GM12878 (cell line): ENCODE results near the gene GHRH. TPM values are rescaled to one million over a fixed set of nuclear protein-coding genes. Genes with fewer than 3 reads are reported as not detected.

Experiments used
- ATAC-seq: fragments of 200-7000 bp; cut with Tn5 transposase; 3 replicates; pipeline ENCODE4 v1.9.1; 2020; ENCODE audit warnings: mild to moderate bottlenecking, moderate library complexity
- BruUV-seq: library from RNA; stranded (reverse); fragments of 400-500 nt; replicated peaks from 2 replicates; lab custom pipeline; 2021; lab: Mats Ljungman, UMichigan
- CTCF ChIA-PET: fragments of 300-600 bp; sonication (Branson Sonifier 250); formaldehyde crosslinking; extraction: SDS; loops from one replicate; lab custom pipeline; 2021; ENCODE audit warnings: inconsistent platforms; lab: Yijun Ruan, JAX
- POLR2A ChIA-PET: fragments of 350-600 bp; formaldehyde crosslinking; extraction: SDS; loops from one replicate; lab custom pipeline; 2021; ENCODE audit warnings: inconsistent platforms; lab: Charles Lee
- RAD21 ChIA-PET: fragments of 300-600 bp; sonication (Branson Sonifier 250); formaldehyde crosslinking; loops from one replicate; lab custom pipeline; 2023; ENCODE audit warnings: antibody characterized with exemption; ENCODE audit not compliant: unreplicated experiment; lab: Charles Lee
- SMC1A ChIA-PET: fragments of 300-600 bp; sonication (Branson Sonifier 250); formaldehyde crosslinking; loops from one replicate; lab custom pipeline; 2023; ENCODE audit not compliant: unreplicated experiment, uncharacterized antibody; lab: Charles Lee
- DNase-seq: peaks from one replicate; pipeline ENCODE4 v3.0.0-alpha.2; 2011; ENCODE audit warnings: low read depth, low spot score
- FAIRE-seq: peaks from 3 replicates; lab custom pipeline; 2011; peaks lifted over from hg19 to GRCh38; lab: Jason Lieb, UNC
- H2AFZ ChIP-seq: 2 replicates; pipeline ENCODE4 v1.6.0; 2011; ENCODE audit warnings: low read depth, low read length, control low read depth; ENCODE audit not compliant: control insufficient read depth
- H3K27ac ChIP-seq: 2 replicates; pipeline ENCODE4 v1.5.1; 2011; ENCODE audit warnings: control low read depth; ENCODE audit not compliant: control insufficient read depth, insufficient read depth
- H3K27me3 ChIP-seq, 2 experiments: replicated peaks in 1 of 2; 2 replicates each; pipeline versions ENCODE4 v1.6.0 to v1.6.1; 2011; ENCODE audit warnings: low read length in 1 of 2; ENCODE audit not compliant: control insufficient read depth in 2 of 2, insufficient read depth in 2 of 2
- H3K36me3 ChIP-seq, 2 experiments: 2 replicates each; pipeline ENCODE4 v1.5.1; 2011; ENCODE audit warnings: low read length in 1 of 2; ENCODE audit not compliant: control insufficient read depth in 2 of 2, insufficient read depth in 2 of 2
- H3K4me1 ChIP-seq: 2 replicates; pipeline ENCODE4 v1.6.1; 2011; ENCODE audit warnings: mild to moderate bottlenecking, low read length, moderate library complexity, mixed read lengths; ENCODE audit not compliant: control insufficient read depth, insufficient read depth
- H3K4me2 ChIP-seq: 2 replicates; pipeline ENCODE4 v1.6.0; 2011; ENCODE audit warnings: control low read depth; ENCODE audit not compliant: control insufficient read depth, insufficient read depth
- H3K4me3 ChIP-seq: fragments of 200-600 bp; sonication (generic); 2 replicates; pipeline ENCODE4 v1.5.1; 2016
- H3K79me2 ChIP-seq: 2 replicates; pipeline ENCODE4 v1.6.0; 2011; ENCODE audit warnings: low read length; ENCODE audit not compliant: control insufficient read depth, insufficient read depth
- H3K9ac ChIP-seq: 2 replicates; pipeline ENCODE4 v1.8.0; 2011; ENCODE audit warnings: low read length, control low read depth, mixed read lengths; ENCODE audit not compliant: control insufficient read depth, insufficient read depth
- H3K9me3 ChIP-seq: replicated peaks from 3 replicates; pipeline ENCODE4 v1.5.1; 2011; ENCODE audit warnings: mild to moderate bottlenecking, low read length; ENCODE audit not compliant: control insufficient read depth, insufficient read depth
- H4K20me1 ChIP-seq: 2 replicates; pipeline ENCODE4 v1.6.0; 2011; ENCODE audit not compliant: control insufficient read depth, insufficient read depth
- CEBPB ChIP-seq, 2 experiments: fragments of 150-350 bp in 1 of 2; IDR thresholded peaks; 2 replicates each; pipeline ENCODE4 v1.6.1; 2012 to 2014; ENCODE audit warnings: low read depth in 2 of 2, low read length in 2 of 2, borderline replicate concordance in 1 of 2, inconsistent platforms in 1 of 2
- CHD1 ChIP-seq: IDR thresholded peaks from 2 replicates; pipeline ENCODE4 v1.6.1; 2012; ENCODE audit warnings: low read depth, low read length, improper control_type of control experiment
- GATAD2B ChIP-seq: fragments of 450-650 bp; conservative IDR thresholded peaks from 2 replicates; pipeline ENCODE4 v1.6.1; 2017; ENCODE audit warnings: low read depth, mild to moderate bottlenecking, moderate library complexity
- IKZF1 ChIP-seq: fragments of 450-650 bp; conservative IDR thresholded peaks from 2 replicates; pipeline ENCODE4 v1.6.1; 2017; ENCODE audit warnings: antibody characterized with exemption, mild to moderate bottlenecking
- MEF2A ChIP-seq: IDR thresholded peaks from 2 replicates; pipeline ENCODE4 v1.6.1; 2011; ENCODE audit warnings: low read depth, mild to moderate bottlenecking, low read length, moderate library complexity; ENCODE audit not compliant: insufficient read depth
- PAX8 ChIP-seq: fragments of 450-650 bp; IDR thresholded peaks from 2 replicates; pipeline ENCODE4 v1.6.1; 2017; ENCODE audit warnings: mild to moderate bottlenecking, moderate library complexity
- RB1 ChIP-seq: fragments of 450-650 bp; formaldehyde crosslinking; IDR thresholded peaks from 2 replicates; pipeline ENCODE4 v1.6.1; 2017; ENCODE audit warnings: mild to moderate bottlenecking, borderline replicate concordance
- RUNX3 ChIP-seq: IDR thresholded peaks from 2 replicates; pipeline ENCODE4 v1.6.1; 2012; ENCODE audit warnings: low read length, inconsistent platforms
- SMAD1 ChIP-seq: fragments of 450-650 bp; IDR thresholded peaks from 2 replicates; pipeline ENCODE4 v1.6.1; 2018; ENCODE audit warnings: mild to moderate bottlenecking, low read depth; ENCODE audit not compliant: partially characterized antibody
- TBL1XR1 ChIP-seq: IDR thresholded peaks from 2 replicates; pipeline ENCODE4 v1.6.1; 2012; ENCODE audit warnings: low read depth, low read length, improper control_type of control experiment
- WGBS: methylation state at CpG from one replicate; pipeline ENCODE4 v1.1.6; 2016; ENCODE audit warnings: low lambda C conversion rate; ENCODE audit not compliant: insufficient replicate concordance, insufficient coverage; ENCODE audit errors: missing lambda C conversion rate; 5-methylcytosine and 5-hydroxymethylcytosine counted together
- in situ Hi-C: fragments of 300-500 bp; cut with MboI; formaldehyde crosslinking; loops from 9 replicates; pipeline ENCODE4 v1.14.3; 2018; ENCODE audit warnings: mixed read lengths
- intact Hi-C: fragments of 100-400 bp; cut with micrococcal nuclease; formaldehyde crosslinking; loops from one replicate; pipeline ENCODE4 v1.14.2; 2022; ENCODE audit not compliant: unreplicated experiment
- polyA plus RNA-seq, 11 experiments: library from polyadenylated mRNA; depleted of rRNA in 4 of 11; unstranded in 6 of 11; stranded (reverse) in 5 of 11; fragments of >200 nt; fragmentation: Nextera tagmentation in 4 of 11; fragmentation: Illumina TruSeq in 1 of 11; extraction: Ambion mirVana in 4 of 11; extraction: Trizol in 1 of 11; gene quantifications; 1 replicate in 1 of 11; 2 replicates in 10 of 11; pipeline versions ENCODE4 v1.2.1 to v1.2.3, GENCODE V29; 2011 to 2016; ENCODE audit warnings: inconsistent platforms in 2 of 11, missing spikeins in 2 of 11, low read depth in 1 of 11
- total RNA-seq, 4 experiments: library from RNA; depleted of rRNA in 3 of 4; stranded (reverse); fragments of >200 nt in 3 of 4; fragmentation: Illumina TruSeq in 1 of 4; extraction: Trizol in 1 of 4; gene quantifications; 2 replicates each; pipeline versions ENCODE4 v1.2.1 to v1.2.3, GENCODE V29; 2013 to 2021
- TF ChIP-seq, protein P1 (sequence below): IDR thresholded peaks from 2 replicates; pipeline ENCODE4 v1.6.1; 2011; ENCODE audit warnings: borderline replicate concordance, low read depth, mild to moderate bottlenecking, moderate library complexity, low read length; ENCODE audit not compliant: insufficient read depth, poor library complexity, severe bottlenecking

Gene GHRH
- total and polyA plus RNA-seq, 10 of the 15 experiments (the other 5 are each of a cell fraction or from before 2014, with no cell fraction given) = not detected

DNA sequence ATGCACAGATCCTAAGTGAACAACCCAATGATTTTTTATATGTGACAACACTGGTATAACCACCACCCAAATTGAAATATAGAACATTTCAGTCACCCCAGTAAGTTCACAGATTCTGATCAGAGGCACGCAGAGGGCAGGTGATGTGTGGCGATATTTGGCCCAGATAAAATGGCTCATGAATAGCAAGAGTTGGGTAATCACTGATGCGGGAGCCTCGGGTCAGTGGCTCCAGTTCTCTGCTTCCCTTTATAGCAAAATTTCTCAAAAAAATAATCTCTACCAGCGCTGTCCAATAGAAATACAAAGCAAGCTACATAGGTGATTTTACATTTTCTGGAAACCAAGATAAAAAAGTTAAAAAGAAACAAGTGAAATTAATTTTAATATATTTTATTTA is 14.9 kb downstream of the GHRH start (continued):
- TF ChIP-seq CHD1 = no peak
- TF ChIP-seq SMAD1 = no peak
- TF ChIP-seq, all 136 proteins: peak for 0

DNA sequence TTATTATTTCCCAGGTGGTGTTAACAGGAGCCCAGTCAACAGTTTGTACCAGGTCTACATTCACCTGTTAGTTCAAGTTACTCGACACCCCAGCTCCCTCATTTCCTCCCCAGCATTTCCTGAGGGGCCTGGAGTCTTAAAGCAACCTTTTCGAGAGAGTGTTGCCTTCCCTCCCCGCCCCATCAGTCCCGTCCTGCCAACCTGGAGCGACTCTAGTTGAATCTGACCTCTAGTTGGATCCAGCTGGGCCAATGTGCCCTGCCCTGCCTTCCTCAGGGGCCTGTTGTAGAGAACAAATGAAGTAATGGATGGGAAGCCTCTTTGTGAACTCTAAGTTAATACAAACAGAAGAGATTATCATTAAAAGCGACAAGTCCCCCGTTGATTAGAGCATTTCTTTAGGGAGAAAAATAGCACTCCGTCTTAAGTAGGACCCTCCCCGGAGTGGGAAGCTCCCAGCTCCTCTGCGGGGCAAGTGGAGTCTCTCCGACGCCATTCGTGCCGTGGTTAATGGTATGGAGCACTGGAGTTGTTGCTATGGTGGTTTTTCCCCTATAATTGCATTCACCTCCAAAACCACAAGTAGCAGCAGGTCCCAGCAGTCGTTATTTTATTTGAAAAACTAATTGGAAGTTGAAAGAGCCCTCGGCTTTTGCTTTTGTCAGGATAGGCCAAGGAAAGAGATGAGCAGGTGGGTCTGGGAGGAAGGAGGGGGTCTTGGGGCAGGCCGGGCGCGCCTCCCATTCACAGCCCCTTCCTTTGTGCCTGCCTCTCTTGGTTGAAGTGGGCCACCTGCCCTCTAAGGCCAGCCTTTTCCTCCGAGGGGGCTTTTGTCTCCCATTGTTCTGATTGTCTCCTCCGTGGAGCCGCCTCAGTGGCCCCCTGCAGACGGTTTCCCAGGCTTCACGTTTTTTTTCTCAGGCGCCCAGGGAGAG is 16.1 kb downstream of the GHRH start:
- H3K4me2 ChIP-seq = no peak overlapping the region
- DNase-seq (no peak), FAIRE-seq (no peak), ATAC-seq (no peak)
- no peak overlapping the region for H3K9ac ChIP-seq
- TF ChIP-seq RUNX3 (0 out of 2 replicates have a peak, but pooled peaks have one; percentile 6), IKZF1 (no peak)
- H3K4me3 ChIP-seq = no peak overlapping the region
- in situ Hi-C loops (no loop called here), intact Hi-C loops (no loop called here)
- peaks cover 9 to 12% of the 10 kb centered on the region in 2 experiments; a peak in 3 of 4 replicates for H3K36me3 ChIP-seq
- RAD21 ChIA-PET = no interaction called here
- SMC1A ChIA-PET = no interaction called here
- no peaks in the 10 kb centered on the region for H4K20me1 ChIP-seq
- H3K27ac ChIP-seq = no peak overlapping the region
- H3K4me1 ChIP-seq = no peaks in the 10 kb centered on the region
- no peaks in the 10 kb centered on the region for H3K9me3 ChIP-seq
- no peaks in the 10 kb centered on the region for H3K27me3 ChIP-seq
- H3K79me2 ChIP-seq = no peaks in the 10 kb centered on the region
- 90% methylated on average over 22 of the region's 25 CpGs for WGBS
- POLR2A ChIA-PET = no interaction called here
- H2AFZ ChIP-seq = no peak overlapping the region
- BruUV-seq = no TSS peak
- CTCF ChIA-PET = no interaction called here

DNA sequence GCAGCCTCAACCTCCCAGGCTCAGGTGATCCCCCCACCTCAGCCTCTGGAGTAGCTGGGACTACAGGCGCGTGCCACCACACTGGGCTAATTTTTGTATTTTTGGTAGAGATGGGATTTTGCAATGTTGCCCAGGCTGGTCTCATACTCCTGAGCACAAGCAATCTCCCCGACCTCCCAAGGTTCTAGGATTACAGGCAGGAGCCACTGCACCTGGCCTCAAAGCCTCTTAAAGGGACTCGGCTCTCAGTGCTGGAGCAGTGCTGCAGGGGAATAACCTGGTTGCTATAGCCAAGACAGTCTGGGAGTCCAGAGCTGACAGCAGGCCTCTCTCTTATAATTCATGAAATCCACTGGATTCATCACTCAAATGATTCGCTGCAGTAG is 17.0 kb downstream of the GHRH start:
- H2AFZ ChIP-seq = no peak overlapping the region
- H3K79me2 ChIP-seq = no peaks in the 10 kb centered on the region
- ATAC-seq = no peak
- H3K9me3 ChIP-seq = no peaks in the 10 kb centered on the region
- no peak overlapping the region for H3K4me3 ChIP-seq
- no peak for TF ChIP-seq CHD1
- no peak for TF ChIP-seq RB1
- no peak for TF ChIP-seq GATAD2B
- TF ChIP-seq PAX8 = no peak
- TF ChIP-seq, protein P1, sequence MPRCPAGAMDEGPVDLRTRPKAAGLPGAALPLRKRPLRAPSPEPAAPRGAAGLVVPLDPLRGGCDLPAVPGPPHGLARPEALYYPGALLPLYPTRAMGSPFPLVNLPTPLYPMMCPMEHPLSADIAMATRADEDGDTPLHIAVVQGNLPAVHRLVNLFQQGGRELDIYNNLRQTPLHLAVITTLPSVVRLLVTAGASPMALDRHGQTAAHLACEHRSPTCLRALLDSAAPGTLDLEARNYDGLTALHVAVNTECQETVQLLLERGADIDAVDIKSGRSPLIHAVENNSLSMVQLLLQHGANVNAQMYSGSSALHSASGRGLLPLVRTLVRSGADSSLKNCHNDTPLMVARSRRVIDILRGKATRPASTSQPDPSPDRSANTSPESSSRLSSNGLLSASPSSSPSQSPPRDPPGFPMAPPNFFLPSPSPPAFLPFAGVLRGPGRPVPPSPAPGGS = no peak
- TF ChIP-seq CEBPB (IDR thresholded peaks at IDR 0.05; ENCODE audit: borderline replicate concordance in 1 of 2, low read depth in 2 of 2, low read length in 2 of 2) = no peak
- no peak for TF ChIP-seq MEF2A
- TF ChIP-seq TBL1XR1 = no peak
- RAD21 ChIA-PET = no interaction called here
- DNase-seq = no peak
- in situ Hi-C loops = no loop called here
- intact Hi-C loops = no loop called here
- SMC1A ChIA-PET = no interaction called here
- no peaks in the 10 kb centered on the region for H3K27me3 ChIP-seq
- BruUV-seq = no TSS peak
- H4K20me1 ChIP-seq = no peaks in the 10 kb centered on the region
- H3K4me1 ChIP-seq = no peaks in the 10 kb centered on the region
- CTCF ChIA-PET = no interaction called here
- WGBS = 79% methylated on average over 5 of the region's 5 CpGs
- H3K4me2 ChIP-seq = no peak overlapping the region
- no peak overlapping the region for H3K27ac ChIP-seq
- FAIRE-seq = no peak
- H3K9ac ChIP-seq = no peak overlapping the region
- H3K36me3 ChIP-seq = peaks cover 14 to 18% of the 10 kb centered on the region in 2 experiments
- POLR2A ChIA-PET = no interaction called here
